SH-SY5Y (cell line): ENCODE measurements around the gene TTBK1.

Experiments used
- GATA2 ChIP-seq: IDR thresholded peaks from 2 replicates; pipeline ENCODE4 v1.6.1; 2011; ENCODE audit warnings: mild to moderate bottlenecking, low read depth, low read length
- GATA3 ChIP-seq: IDR thresholded peaks from 2 replicates; pipeline ENCODE4 v1.6.1; 2011; ENCODE audit warnings: low read depth, mild to moderate bottlenecking, low read length, moderate library complexity

DNA sequence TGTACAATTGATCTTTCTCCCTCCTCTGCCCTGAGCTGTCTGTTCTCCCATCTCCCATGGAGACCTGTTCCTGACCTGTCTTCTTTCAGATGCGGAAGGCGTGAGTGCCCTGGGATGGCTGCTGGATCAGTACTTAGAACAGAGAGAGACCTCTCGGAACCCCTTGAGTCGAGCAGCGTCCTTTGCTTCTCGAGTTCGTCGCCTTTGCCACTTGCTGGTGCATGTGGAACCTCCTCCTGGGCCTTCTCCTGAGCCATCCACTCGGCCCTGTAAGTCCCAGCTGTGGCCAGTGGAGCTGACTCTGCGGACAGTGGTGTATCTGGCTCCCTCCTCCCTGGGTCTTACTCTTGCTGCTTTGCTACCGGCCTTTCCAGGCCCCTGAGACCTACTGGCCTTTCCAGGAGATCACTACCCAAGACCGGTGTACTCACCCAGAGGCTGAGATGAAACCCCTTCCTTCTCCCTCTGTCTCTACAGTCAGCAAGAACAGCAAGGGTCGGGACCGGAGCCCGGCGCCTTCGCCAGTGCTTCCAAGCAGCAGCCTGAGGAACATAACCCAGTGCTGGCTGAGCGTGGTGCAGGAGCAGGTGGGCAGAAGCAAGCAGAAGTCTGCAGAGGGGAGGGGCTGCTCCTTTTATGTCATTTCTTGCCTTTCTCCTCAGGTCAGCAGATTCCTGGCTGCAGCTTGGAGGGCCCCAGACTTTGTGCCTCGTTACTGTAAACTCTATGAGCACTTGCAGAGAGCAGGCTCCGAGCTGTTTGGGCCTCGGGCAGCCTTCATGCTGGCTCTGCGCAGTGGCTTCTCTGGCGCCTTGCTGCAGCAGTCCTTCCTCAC is 38.8 kb upstream of the TTBK1 start:
- TF ChIP-seq GATA2: no peak
- no peak for TF ChIP-seq GATA3
